Stimulated activated CD8-positive, alpha-beta memory T cell treated with anti-CD3 and anti-CD28 coated beads, Interleukin-7, amount 100 ng/mL, for 24 hours (primary cell): Measurements from ENCODE around the gene NUDT3.
"Not testable (repeated sequence)": the region's sequence is repeated elsewhere in the genome, so short reads cannot be mapped to it uniquely, and the experiment has no call there.

Experiments used
- DNase-seq: peaks from one replicate; pipeline ENCODE4 v3.0.0-alpha.2; 2020; ENCODE audit warnings: low read depth

The NUDT3 gene

DNA sequence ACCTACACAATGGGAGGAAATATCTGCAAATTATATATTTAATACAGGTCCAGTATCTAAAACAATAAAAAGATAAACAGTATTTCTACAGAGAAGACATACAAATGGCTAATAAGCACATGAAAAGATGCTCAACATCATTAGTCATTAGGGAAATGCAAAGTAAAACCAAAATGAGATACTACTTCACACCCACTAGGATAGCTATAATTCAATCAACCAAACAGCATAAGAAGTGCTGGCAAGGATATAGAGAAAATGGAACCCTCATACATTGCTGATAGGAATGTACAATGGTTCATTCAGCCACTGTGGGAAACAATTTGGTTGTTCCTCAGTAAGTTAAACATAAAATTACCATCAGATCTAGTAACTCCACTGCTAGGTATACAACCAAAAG is 48.7 kb downstream of the NUDT3 start:
- DNase-seq = no peak

DNA sequence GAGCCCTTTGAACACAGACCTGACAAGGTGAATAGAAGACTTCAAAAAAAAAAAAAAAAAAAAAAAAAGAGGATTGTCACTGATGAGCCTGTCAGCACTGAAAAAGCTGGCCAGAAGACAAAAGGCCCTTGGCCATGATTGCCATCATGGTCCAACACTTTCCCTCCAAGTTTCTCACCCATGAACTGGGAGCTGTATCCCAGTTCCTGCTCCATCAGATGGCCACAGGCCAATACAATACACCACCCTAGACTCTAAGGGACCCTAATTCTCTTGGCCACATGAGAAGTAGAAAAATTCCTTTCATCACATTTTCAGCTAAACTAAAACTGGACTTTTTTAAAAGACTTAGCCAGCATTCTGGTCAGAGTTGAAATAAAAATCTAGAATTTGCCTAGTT is 50.2 kb downstream of the NUDT3 start:
- no peak for DNase-seq

DNA sequence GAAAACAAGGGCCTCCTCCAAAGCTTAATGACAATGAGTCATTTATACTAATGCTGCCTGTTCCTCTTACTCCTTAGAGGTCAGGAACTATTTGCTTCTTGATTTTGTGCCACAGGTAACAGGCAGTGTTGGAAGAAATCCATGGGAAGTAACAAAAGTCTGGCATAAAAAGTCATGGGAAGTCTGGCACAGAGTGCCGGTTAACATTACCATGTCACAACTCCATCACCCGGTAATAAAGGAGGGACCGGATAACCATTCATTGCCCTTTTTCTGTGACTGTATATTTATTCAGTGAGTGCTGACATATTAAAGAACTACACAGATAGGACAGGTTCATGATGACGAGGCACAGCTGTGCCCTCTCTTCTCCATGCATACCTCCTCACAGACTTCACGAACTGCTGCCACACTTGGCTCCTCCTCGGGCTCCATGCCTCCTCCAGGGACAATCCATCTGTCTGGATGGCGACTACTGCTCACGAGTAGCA is 50.9 kb downstream of the NUDT3 start:
- no peak for DNase-seq

DNA sequence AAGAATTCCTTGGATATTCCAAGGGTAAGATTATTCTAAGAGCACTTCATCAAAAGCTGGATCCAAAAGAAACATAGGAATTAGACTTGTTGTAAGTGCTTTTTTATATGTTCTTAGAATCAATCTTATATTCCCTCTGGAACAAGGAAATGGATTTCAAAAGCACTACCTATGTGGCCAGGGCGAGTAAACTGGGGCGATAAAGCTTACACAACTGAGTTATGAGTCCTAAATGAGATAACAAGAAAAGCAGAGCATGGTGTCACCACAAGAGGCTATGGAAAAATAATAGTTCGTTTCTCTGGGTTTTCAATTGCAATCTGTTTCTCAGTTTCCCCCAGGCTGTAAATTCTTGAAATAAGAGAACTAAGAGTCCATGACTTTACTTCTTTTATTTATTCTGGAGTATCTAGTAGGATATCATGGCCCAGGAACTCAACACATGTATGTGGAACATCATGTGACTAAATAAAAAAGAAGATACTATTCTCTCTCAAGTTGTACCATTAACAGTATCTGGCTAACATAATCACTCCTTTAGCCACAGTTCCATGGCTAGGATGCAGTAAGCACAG is 51.5 kb downstream of the NUDT3 start:
- no peak for DNase-seq

DNA sequence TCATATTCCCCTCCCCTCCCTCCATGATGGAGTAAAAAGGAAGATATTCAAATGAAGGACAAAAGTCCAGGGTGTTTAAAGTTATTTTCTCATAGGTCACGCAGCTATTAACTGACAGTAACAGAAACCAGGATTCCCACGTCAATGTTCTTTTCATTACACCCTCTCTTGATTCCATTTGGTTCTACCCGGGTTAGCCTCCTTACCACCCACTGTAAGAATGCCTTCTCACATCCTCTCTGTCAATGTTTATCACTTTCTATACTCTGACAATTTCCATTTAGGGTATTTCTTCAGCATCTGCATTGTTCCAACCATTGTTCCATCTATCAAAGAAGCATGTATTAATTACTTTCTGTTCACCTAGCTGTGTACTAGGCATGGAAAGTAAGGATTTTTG is 52.1 kb downstream of the NUDT3 start:
- DNase-seq = no peak

DNA sequence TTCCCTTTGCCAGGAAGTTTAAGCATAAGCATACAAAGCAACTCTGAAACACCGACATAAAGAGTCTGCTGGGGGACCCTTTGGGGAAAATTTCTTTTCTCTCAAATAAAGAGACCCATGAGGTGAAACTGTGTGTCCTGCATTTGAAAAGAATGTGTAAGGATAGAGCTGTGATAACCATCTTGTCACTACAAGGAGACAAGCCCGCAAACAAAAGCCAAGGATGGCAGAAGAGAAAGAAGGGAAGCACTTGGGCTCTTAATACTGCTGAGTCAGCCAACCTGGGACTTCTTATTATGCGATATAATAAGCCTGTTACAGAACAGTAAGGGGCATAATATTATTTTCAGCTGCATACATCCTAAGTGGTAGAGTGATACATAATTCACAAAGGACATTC is 52.5 kb downstream of the NUDT3 start:
- no peak for DNase-seq

DNA sequence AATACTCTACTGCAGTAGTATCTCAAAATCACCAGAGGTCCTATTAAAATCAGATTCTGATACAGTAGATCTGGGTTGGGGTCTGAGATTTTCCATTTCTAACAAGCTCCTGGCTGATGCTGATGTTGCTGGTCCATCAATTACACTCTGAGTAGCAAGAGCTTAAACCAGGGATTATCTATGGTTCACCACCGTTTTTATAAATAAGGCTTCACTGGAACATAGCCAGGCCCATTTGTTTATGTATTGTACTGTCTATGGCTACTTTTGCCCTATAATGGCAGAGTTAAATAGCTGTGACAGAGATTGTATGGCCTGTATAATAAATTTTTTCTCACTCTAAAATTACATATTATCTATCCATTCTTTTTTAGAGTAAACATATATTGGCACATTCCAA is 53.0 kb downstream of the NUDT3 start:
- no peak for DNase-seq

DNA sequence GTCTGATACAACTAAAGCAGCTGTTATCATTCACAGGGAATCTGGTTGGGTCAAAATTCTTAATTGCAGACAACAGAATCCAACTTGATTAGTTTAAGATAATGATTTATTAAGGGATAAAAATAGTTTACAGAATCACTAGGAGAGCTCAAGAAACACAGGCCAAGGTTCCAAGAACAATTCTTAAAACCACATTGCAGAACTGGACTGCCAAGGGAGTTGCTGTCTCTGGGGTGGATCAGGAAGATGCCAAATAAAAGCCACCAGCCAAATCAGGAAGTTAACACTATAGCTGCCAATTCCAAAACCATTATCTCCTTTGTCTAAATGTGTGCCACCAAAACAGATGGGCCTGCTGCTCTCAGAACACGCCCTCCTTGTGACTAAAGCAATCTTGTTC is 53.7 kb downstream of the NUDT3 start:
- no peak for DNase-seq

DNA sequence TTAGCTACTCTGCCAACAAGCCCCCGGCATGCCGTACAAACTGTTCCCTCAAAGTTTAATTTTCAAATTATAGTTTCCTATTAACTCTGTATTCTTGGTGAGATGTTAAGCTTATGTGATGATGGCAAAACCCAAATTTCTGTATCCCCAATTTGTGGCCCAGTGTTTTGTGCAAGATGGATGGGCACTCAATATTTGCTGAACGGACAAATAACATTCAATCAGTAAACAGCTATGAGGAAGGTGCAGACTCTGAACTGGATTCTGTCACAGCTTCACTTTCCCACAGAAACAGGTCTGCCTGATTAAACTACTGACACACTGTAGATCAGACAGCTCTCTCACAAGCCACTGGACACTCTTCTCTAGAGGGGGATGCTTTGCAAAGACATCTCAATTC is 54.1 kb downstream of the NUDT3 start:
- no peak for DNase-seq

DNA sequence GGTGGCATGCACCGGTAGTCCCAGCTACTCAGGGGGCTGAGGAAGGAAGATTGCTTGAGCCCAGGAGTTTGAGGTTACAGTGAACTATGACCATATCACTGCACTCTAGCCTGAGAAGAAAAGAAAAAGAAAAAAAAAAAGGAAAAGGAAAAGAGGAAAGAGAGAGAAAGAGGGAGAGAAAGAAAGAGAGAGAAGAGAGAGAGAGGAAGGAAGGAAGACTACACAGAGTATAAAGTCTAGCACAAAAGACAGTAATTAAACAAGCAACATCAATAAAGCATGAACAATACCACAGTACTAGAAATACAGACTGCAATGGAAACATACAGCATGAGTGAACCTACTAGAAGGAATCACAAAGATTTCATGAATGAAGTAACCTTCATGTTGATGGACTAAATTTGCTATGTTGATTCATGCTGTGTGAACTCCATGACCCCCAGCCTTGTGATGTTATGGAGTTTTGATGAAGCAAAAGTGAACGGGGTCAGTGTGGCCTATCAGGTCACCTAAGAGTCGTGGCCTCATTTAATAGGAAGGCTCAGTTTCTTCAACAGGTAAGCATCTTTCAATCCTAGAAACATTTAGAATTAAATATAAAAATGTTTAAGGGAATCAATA is 57.6 kb downstream of the NUDT3 start:
- DNase-seq = no peak

DNA sequence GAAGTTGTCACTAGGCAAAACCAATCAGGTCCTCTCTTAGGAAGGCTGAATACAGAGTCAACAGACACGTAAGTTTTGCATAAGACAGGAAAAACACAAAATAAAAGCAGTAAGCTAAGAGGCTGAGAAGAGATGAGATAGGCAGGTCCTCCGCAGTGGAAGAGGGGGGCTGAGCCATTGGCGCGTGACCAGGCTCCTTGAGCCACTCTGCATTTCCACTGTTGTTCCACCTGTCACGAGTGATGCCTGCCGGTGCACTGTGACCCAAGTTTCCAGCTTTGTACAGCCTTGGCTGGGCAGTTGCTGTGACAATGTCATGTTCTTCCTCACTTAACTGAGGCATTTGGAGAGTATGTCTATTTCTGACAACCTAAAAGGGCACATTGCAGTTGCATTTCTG is 58.6 kb downstream of the NUDT3 start:
- no peak for DNase-seq

DNA sequence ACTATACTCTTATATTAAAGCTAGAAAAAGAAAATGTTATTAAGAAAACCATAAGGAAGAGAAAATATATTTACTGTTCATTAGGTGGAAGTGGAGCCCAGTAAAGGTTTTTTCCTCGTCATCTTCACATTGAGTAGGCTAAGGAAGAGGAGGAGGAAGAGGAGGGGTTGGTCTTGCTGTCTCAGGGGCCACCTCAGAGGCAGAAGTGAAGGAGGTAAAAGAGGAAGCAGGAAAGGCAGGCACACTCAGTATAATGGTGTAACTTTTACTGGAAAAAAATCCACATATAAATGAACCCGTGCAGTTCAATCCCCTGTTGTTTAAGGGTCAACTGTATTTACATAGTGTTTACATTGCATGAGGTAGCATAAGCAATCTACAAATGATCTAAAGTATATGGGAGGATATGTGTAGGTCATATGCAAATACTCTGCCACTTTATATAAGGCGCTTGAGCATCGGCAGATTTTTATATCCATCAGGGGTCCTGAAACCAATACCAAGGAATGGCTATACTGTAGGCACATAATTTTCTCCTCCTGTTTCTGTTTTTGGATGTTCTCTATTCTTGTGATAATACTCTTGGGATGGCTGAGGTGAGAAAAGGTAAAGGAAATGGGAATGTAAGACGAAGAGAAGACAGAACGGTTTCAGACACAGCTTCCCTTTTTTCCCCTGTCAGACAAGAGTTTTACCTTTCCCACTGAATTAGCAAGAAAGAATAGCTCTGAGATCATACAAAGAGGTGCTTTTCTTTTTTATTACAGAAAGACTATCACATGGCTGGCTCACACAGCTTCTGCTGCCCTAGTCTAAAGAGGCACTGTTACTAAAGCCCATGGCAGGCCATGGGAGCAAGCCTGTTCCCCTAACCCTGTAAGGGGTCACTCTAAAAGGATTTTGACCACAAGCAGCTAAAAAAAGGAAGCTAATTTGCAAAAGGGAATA is 59.9 kb downstream of the NUDT3 start:
- no peak for DNase-seq

DNA sequence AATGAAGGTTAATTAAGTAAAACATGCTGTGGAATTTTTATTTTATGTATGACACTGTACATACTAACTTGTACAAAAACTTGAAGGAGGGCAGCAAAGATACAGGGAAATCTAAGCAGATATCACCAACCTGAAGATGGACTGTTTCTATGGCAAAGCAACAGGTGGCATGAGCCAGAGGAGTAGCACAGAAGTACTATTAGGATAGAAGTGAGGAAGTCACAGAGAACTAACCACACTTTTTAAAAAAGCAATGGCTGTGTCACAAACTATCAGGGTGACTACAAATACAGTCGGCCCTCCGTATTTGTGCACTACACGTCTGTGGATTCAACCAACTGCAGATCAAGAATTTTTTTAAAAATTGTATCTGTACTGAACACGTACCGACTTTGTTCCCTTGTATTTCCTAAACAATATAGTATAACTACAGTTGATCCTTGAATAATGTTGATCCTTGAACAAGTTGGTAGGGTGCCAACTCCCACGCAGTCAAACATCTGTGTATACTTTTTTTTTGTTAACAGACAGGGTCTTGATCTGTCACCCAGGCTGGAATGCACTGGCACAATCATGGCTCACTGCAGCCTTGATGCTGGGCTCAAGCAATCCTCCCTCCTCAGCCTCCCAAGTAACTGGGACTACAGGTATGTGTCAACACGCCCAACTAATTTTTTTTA is 61.0 kb downstream of the NUDT3 start:
- no peak for DNase-seq

DNA sequence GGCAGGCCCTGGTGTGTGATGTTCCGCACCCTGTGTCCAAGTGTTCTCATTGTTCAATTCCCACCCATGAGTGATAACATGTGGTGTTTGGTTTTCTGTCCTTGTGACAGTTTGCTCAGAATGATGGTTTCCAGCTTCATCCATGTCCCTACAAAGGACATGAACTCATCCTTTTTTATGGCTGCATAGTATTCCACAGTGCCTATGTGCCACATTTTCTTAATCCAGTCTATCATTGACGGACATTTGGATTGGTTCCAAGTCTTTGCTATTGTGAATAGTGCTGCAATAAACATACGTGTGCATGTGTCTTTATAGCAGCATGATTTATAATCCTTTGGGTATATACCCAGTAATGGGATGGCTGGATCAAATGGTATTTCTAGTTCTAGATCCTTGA is 62.7 kb downstream of the NUDT3 start:
- DNase-seq = not testable (repeated sequence)

DNA sequence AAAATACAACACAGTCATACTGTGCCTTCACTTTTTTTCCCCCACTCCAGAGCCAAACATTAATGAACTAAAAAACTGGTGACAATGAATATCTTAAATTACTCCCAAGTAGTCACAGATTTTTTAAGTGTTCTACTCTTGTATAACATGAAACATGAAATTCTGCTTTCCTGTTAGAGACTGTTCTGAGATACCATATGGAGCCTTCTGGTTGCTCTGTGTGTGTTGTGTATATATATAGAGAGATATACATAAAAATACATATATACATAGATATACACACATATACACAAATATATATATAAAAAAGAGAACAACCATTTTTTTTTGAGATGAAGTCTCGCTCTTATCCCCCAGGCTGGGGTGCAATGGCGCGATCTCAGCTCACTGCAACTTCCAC is 63.5 kb downstream of the NUDT3 start:
- DNase-seq = no peak

DNA sequence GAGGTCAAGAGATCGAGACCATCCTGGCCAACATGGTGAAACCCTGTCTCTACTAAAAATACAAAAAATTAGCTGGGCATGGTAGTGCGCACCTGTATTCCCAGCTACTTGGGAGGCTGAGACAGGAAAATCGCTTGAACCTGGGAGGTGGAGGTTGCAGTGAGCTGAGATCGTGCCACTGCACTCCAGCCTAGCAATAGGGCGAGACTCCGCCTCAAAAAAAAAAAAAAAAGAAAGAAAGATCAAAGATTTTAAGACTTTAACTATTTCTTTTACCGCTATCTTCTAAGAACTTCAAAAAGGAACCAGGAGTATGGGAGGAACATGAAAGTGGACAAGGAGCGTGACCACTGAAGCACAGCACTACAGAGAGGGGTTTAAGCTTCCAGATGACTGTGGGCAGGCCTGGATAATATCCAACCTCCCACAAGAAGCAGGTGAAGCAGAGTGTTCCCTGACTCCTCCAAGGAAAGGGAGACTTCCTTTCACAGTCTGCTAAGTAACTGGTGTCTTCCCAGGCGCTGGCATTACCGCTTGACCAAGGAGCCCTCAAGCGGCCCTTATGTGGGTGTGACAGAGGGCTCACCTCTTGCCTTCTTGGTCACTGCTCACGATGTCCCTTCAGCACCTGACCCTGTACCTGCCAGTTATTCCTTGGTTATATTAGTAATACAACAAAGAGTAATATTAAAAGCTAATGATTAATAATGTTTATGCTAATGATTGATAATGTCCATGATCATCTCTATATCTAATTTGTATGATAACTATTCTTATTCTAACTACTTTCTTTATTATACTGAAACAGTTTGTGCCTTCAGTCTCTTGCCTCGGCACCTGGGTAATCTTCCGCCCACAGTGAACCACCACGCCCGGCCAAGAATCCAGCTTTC is 64.9 kb downstream of the NUDT3 start:
- not testable (repeated sequence) for DNase-seq

DNA sequence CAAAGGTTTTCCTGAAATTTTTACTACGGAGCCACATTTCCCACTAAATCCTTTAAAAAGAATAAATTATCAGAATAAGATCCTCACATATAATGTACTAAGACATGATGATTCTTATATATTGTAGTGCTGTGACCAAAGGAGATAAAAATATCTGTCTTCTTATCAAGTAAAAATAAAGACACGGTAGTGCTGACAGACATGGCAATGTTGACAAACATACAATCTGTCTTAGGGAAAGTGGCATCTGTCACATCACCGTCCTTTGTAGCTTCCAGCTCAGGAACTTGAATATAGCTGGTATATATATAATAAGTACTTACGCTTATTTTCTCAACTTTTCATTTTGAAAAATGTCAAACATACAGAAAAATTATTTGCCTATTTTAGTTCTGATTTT is 66.8 kb downstream of the NUDT3 start:
- DNase-seq = no peak

DNA sequence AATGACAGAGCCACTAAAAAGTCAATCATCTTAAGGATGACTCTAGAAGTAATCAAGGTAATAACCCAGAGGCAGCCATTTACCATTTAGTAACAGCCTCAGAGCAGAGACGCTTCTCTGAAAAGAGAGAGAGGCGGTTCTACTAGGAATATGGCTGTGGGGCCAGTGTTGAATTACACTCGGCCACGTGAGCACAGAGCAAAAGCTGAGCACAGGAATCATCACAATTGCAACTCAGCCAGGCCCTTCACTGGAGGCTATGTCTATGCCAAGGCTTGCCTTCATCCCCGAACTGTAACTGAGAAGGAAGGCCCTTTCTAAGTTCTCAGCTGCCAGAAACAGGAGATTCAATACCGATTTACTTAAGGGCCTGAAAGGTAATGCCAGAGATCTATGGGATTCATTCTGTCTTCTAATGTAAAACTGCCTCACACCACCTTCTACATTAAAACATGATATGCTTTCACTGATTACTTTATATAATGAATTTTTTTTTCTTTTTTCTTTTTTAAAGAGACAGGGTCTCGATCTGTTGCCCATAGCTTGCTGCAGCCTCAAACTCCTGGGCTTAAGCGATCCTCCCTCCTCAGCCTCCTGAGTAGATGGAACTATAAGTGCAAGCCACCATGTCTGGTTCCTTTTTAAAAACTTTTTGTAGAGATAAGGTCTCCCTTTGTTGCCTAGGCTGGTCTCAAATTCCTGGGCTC is 67.6 kb downstream of the NUDT3 start:
- DNase-seq = no peak

DNA sequence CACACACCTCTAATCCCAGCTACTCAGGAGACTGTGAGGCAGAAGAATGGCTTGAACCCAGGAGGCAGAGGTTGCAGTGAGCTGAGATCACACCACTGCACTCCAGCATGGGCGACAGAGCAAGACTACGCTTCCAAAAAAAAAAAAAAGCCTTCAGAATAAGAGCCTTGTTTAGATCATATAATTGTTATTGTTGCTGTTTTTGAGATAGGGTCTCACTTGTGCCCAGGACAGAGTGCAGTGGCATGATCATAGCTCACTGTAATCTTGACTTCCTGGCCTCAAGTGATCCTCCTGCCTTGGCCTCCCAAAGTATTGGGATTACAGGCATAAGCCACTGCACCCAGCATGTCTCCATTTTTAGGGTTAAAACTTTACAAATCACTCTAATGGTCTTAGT is 68.2 kb downstream of the NUDT3 start:
- not testable (repeated sequence) for DNase-seq

DNA sequence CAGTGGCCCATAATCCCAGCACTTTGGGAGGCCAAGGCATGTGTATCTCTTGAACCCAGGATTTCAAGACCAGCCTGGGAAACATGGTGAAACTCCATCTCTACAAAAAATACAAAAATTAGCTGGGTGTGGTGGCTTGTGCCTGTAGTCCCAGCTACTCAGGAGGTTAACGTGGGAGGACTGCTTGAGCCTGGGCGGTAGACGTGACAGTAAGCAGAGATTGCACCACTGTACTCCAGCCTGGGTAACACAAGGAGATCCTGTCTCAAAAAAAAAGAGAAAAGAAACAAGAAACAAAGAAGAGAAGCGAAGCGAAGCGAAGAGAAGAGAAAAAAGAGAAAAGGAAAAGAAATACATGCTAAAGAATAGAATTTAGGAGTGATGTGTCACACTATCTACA is 69.2 kb downstream of the NUDT3 start:
- no peak for DNase-seq

DNA sequence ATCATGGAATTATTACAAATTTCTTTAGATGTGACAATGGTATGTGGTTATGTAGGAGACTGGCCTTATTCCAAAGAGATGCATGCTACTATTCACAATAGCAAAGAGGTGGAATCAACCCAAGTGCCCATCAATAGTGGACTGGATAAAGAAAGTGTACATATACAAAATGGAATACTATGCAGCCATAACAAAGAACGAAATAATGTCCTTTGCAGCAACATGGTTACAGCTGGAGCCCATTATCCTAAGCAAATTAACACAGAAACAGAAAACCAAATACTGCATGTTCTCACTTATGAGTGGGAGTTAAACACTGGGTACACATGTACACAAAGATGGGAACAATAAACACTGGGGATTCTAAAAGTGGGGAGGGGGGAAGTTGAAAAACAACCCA is 69.7 kb downstream of the NUDT3 start:
- DNase-seq = no peak
